GM12875 (cell line): ENCODE measurements around the gene AIFM2.

Experiments
- H3K4me3 ChIP-seq: one replicate; pipeline ENCODE4 v1.5.1; 2011; ENCODE audit warnings: low read depth, low read length, control low read depth
- TF ChIP-seq, protein P1 (sequence below): IDR thresholded peaks from 2 replicates; pipeline ENCODE4 v1.5.1; 2011; ENCODE audit warnings: low read depth, mild to moderate bottlenecking, control low read depth, inconsistent platforms, low read length, moderate library complexity, borderline replicate concordance; ENCODE audit not compliant: insufficient read depth

Gene AIFM2

DNA sequence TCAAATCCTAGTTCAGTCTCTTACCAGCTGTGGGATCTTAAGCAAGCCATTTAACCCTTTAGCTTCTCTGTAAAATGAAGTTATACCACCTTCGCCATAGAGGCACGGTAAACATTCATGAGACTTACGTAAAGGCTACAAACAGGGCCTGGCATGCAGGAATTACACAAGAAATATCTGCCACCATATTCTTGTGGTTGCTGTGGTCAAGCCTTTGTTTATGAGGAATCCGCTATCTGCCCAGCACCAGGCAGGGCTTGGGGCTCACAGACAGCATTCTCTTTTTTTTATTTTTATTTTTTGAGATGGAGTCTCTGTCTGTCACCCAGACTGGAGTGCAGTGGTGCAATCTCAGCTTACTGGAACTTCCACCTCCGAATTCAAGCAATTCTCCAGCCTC lies 9.9 kb downstream of the AIFM2 start:
- no peak overlapping the region for H3K4me3 ChIP-seq
- TF ChIP-seq, protein P1, sequence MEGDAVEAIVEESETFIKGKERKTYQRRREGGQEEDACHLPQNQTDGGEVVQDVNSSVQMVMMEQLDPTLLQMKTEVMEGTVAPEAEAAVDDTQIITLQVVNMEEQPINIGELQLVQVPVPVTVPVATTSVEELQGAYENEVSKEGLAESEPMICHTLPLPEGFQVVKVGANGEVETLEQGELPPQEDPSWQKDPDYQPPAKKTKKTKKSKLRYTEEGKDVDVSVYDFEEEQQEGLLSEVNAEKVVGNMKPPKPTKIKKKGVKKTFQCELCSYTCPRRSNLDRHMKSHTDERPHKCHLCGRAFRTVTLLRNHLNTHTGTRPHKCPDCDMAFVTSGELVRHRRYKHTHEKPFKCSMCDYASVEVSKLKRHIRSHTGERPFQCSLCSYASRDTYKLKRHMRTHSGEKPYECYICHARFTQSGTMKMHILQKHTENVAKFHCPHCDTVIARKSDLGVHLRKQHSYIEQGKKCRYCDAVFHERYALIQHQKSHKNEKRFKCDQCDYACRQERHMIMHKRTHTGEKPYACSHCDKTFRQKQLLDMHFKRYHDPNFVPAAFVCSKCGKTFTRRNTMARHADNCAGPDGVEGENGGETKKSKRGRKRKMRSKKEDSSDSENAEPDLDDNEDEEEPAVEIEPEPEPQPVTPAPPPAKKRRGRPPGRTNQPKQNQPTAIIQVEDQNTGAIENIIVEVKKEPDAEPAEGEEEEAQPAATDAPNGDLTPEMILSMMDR = no peak

DNA sequence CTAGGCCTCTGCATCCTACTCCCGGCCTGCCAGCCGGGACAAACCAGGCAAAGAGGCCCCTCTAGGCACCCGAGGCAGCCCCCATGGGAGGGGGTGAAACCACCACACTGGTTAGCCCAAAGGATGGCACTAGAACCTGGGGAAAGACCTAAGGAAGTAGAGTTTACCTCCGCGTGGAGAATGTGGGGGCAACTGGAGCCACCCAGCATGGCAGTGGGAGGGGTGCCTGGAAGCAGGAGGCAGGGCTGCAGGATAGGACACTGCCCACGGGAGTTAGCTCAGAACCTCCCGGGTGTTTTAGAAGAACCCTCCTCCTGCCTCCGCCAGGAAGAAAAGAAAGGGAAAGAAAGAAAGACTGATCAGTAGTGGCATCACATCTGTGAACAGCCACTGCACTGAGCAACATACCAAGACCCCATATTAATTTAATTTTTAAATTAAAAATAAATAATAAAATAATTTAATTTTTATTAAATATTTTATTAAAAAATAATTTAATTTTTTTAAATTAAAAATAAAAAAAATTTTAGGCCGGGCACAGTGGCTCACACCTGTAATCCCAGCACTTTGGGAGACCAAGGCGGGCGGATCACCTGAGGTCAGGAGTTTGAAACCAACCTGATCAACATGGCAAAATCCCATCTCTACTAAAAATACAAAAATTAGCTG lies 11.2 kb downstream of the AIFM2 start:
- H3K4me3 ChIP-seq = no peak overlapping the region
- TF ChIP-seq, protein P1 = no peak

DNA sequence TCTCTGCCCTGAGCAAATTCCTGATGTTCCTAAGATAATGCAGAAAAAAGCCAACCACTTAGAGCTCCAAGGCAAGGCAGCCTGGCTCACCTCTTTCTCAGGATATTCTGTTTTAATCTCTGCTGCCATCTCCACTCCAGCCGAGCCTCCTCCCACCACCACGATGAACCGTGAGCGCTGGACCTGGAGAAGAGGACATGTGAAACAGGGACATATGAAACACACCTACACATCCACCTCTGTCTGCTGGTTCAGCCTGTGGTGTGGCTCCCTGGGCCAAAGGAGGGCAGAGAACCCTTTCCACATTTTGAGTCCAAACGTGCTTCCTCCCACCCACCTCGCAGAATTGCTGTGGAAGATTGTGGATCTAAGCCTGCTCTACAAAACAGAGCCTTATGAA lies 12.2 kb downstream of the AIFM2 start:
- no peak overlapping the region for H3K4me3 ChIP-seq
- TF ChIP-seq, protein P1 = no peak

DNA sequence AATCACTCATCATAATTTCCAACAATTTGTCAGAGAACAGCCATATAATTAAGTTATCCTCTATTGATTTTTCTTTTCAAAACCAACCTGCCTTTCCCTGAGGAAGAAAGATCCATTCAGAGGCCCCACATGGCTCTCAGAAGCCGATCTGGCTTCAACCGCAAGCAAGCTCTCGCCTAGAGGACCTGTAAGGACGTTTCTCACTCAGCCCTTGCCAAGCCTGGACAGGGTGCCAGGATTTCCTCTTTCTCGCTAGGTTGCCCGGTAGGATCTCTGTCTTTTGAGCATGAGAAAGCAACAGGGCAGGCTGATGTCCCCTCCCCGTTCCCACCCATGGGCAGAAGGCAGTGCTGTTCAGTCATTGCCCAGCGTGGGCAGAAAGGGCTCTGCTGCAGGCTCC lies 13.0 kb downstream of the AIFM2 start:
- no peak overlapping the region for H3K4me3 ChIP-seq
- TF ChIP-seq, protein P1 = no peak

DNA sequence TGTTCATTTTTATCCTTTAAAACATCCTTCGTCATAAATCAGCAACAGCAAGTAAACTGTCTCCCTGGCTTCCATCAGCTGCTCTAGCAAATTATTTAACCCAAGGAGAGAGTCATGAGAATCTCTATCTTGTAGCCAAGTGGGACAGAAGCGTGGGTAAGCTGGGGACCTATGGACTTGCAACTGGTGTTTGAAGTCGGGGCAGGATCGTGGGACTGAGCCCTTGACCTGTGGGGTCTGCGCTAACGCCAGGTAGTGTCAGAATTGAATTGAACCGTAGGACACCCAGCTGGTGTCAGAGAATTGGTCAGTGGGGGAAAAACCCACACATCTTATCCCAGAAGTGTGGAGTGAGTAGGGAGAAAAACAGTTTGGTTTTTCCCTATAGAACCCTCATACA lies 13.4 kb downstream of the AIFM2 start:
- TF ChIP-seq, protein P1 = no peak
- H3K4me3 ChIP-seq = no peak overlapping the region

DNA sequence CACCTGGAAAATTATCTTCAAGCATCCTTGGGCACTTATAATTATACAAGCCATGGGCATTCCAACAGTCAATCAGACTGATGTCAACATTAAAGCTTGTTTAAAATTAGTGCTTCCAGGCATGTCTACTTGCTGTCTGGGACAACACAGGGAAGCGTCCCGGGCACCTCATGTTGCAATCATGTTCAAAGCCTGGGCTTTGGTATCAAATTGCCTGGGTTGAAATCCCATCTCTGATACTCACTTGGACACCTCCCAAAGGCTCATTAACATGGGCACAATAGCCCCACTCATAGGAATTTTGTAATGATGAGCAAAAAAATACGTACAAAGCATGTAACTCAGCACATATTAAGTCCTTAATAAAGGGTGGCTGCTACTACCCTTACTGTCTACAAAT lies 14.4 kb downstream of the AIFM2 start:
- no peak overlapping the region for H3K4me3 ChIP-seq
- TF ChIP-seq, protein P1 = no peak

DNA sequence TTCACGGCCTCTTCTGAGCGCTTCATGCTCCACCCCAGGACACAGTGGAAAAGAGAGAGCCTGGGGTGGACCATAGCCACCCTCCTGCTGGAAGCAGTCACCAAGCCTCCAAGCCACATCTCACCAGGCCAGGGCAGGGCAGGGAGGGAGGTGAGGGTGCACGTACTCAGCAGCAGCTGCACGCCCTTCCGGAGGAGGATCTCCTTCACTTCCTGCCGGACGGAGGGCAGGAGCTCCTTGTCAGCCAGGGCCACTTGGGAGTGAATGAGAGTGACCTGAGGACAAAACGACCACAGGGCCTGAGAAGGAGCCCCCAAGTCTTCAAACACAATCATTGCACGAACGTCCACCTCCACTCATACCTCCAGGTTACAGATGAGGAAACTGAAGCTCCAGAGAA lies 15.0 kb downstream of the AIFM2 start:
- no peak overlapping the region for H3K4me3 ChIP-seq
- TF ChIP-seq, protein P1 = no peak
